ENCODE results near the gene ZSCAN1.

Gene ZSCAN1

GRCh38 chr19:58084596-58085347 is 50.9 kb downstream of the ZSCAN1 start:
- DNase-seq (ENCODE audit: low spot score): no peak

GRCh38 chr19:58085348-58085875 is 51.6 kb downstream of the ZSCAN1 start:
- no peak for DNase-seq (ENCODE audit: low spot score)

GRCh38 chr19:58086825-58087710 is 53.2 kb downstream of the ZSCAN1 start:
- DNase-seq (ENCODE audit: low spot score): no peak

- DNase-seq (ENCODE audit: low spot score): no peak
Observed at GRCh38 chr19:58088521-58089052, 54.8 kb downstream of the ZSCAN1 start.

DNA sequence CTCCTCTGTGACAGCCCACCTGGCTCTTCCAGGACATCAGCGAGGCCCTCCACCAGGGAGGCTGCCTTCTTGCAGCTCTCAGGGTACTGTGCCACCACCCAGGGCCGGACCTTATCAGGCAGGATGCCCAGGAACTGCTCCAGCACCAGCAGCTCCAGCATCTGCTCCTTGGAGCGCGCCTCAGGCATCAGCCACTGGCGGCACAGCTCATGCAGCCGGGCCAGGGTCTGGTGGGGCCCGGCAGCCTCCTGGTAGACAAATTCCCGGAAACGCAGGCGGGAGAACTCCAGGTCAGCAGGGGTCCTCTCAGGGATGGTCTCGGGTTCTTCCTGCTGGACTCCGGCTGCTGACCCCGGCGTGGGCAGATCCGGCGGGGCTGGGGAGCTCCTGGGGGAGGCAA is 56.0 kb downstream of the ZSCAN1 start:
- DNase-seq (ENCODE audit: low spot score): no peak

GRCh38 chr19:58091251-58091995 is 57.6 kb downstream of the ZSCAN1 start:
- DNase-seq (ENCODE audit: low spot score): no peak

DNA sequence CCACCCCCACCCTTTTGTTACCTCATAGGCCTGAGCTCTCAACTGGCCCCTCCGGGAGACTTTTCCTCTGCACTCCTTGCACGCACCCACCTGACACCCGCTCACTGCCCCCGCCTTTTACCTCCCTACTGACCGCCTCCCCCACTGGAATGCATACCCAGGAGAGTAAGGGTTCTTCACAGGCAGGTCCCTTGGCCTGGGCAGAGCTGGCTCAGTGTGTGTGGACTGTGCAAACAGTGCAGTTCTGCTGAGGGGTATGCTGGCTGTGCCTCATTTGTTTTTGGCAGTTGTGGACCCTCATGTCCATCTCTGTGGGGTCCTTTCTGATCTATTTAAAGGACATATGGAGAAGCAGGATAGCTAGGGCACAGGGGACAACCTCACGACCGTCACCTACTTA is 59.2 kb downstream of the ZSCAN1 start:
- no peak for DNase-seq (ENCODE audit: low spot score)

- DNase-seq (ENCODE audit: low spot score): no peak
Observed at GRCh38 chr19:58095328-58095727, 61.5 kb downstream of the ZSCAN1 start.

DNA sequence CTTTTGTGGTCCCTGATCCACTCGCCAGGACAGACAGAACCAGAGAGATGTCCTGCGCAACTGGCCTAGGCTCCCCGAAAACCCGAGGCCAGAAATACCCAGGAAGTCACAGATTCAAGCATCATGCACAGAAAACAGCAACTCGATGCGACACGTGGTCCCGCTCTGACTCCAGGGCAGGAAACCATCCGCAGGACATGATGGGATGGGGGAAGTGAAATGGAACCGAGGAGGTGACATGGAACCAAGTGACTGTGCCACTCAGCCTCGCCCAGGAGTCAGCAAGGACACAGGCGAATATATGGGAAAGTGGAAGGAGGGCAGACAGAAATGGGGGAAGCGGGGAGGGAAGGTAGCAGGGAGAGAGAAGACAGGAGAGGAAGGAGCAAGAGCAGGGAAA is 63.1 kb downstream of the ZSCAN1 start:
- no peak for DNase-seq (ENCODE audit: low spot score)

GRCh38 chr19:58097349-58097748 is 63.5 kb downstream of the ZSCAN1 start:
- no peak for DNase-seq (ENCODE audit: low spot score)

- DNase-seq (ENCODE audit: low spot score): peak; percentile 99
Observed at GRCh38 chr19:58097781-58098681, 64.2 kb downstream of the ZSCAN1 start, which contains the start of gene ZSCAN18. TSS of gene ZSCAN18 (minus strand) at chr19:58098231. CDS start at chr19:58090267, 7,964 bp downstream.

GRCh38 chr19:58098682-58098998 is 64.8 kb downstream of the ZSCAN1 start:
- no peak for DNase-seq (ENCODE audit: low spot score)
